ENCODE measurements around the gene UROS.

Gene UROS

GRCh38 chr10:125852487-125852886 lies 29.4 kb upstream of the UROS start:
- no peak for TF ChIP-seq GABPA (IDR thresholded peaks at IDR 0.05; ENCODE audit: low read depth)
- TF ChIP-seq POLR2AphosphoS5 (IDR thresholded peaks at IDR 0.05; ENCODE audit: low read depth), result no peak
- TF ChIP-seq SPI1 (IDR thresholded peaks at IDR 0.05; ENCODE audit: borderline replicate concordance, low read depth), result no peak
- TF ChIP-seq, protein P1, sequence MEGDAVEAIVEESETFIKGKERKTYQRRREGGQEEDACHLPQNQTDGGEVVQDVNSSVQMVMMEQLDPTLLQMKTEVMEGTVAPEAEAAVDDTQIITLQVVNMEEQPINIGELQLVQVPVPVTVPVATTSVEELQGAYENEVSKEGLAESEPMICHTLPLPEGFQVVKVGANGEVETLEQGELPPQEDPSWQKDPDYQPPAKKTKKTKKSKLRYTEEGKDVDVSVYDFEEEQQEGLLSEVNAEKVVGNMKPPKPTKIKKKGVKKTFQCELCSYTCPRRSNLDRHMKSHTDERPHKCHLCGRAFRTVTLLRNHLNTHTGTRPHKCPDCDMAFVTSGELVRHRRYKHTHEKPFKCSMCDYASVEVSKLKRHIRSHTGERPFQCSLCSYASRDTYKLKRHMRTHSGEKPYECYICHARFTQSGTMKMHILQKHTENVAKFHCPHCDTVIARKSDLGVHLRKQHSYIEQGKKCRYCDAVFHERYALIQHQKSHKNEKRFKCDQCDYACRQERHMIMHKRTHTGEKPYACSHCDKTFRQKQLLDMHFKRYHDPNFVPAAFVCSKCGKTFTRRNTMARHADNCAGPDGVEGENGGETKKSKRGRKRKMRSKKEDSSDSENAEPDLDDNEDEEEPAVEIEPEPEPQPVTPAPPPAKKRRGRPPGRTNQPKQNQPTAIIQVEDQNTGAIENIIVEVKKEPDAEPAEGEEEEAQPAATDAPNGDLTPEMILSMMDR (IDR thresholded peaks at IDR 0.05; ENCODE audit: insufficient read depth, low read length), result no peak
- TF ChIP-seq, protein P2, sequence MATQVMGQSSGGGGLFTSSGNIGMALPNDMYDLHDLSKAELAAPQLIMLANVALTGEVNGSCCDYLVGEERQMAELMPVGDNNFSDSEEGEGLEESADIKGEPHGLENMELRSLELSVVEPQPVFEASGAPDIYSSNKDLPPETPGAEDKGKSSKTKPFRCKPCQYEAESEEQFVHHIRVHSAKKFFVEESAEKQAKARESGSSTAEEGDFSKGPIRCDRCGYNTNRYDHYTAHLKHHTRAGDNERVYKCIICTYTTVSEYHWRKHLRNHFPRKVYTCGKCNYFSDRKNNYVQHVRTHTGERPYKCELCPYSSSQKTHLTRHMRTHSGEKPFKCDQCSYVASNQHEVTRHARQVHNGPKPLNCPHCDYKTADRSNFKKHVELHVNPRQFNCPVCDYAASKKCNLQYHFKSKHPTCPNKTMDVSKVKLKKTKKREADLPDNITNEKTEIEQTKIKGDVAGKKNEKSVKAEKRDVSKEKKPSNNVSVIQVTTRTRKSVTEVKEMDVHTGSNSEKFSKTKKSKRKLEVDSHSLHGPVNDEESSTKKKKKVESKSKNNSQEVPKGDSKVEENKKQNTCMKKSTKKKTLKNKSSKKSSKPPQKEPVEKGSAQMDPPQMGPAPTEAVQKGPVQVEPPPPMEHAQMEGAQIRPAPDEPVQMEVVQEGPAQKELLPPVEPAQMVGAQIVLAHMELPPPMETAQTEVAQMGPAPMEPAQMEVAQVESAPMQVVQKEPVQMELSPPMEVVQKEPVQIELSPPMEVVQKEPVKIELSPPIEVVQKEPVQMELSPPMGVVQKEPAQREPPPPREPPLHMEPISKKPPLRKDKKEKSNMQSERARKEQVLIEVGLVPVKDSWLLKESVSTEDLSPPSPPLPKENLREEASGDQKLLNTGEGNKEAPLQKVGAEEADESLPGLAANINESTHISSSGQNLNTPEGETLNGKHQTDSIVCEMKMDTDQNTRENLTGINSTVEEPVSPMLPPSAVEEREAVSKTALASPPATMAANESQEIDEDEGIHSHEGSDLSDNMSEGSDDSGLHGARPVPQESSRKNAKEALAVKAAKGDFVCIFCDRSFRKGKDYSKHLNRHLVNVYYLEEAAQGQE (IDR thresholded peaks at IDR 0.05; ENCODE audit: insufficient replicate concordance, low read depth), result no peak
- H3K27ac ChIP-seq (replicated peaks), result no peak overlapping the region
- H3K27me3 ChIP-seq (ENCODE audit: insufficient read depth, poor library complexity, severe bottlenecking), result no peaks in the 10 kb centered on the region
- no peak overlapping the region for H3K4me3 ChIP-seq (replicated peaks; ENCODE audit: insufficient read depth, low read length)
- no peak for DNase-seq (ENCODE audit: low read depth in 1 of 2, low spot score in 1 of 2)

DNA sequence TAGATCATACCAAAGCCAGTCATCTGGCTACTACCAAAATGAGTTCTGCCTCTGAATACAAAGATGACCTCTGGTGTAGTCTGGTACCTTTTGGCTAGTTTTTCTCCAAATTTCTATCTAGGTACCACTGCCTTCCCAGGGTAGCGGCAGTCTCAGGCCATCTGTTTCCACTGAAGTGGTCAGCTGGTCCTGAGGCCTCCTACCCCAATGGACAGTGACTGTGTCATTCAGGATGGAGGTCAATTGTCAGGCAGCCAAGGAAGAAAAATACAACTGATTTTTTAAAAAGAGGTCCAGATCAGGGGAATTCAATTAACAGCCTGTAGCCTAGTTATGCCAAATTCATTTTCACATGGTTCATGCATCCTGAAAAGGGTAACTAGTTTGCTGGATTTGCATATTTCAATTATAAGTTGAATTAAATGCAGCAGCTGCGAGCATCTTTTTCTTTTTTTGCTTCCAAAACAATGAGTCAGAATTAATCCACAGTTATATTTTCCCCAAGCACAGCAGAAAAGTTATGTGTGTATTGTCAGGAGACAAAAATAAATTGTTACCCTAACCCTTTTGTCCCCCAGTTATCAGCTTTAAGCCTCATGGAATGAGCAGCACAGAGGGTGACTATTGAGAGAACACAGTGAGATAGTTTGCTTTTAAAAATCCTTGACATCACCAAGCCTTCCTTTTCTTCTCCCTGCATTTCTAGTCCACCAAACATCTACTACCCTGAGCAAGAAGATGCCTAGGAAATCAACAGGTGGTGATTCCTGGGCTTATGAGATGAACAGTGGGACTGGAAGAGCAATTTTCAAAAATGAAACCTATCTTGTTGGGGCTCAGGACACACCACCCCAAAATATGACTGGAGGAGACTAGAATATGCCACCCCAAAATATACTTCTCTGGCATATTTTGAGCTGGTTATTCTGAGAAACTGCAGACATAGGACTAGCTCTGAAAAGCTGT lies 28.0 kb upstream of the UROS start:
- TF ChIP-seq GABPA (IDR thresholded peaks at IDR 0.05; ENCODE audit: low read depth), result no peak
- TF ChIP-seq POLR2AphosphoS5 (IDR thresholded peaks at IDR 0.05; ENCODE audit: low read depth), result no peak
- TF ChIP-seq, protein P1 (IDR thresholded peaks at IDR 0.05; ENCODE audit: insufficient read depth, low read length), result no peak
- TF ChIP-seq, protein P2 (IDR thresholded peaks at IDR 0.05; ENCODE audit: insufficient replicate concordance, low read depth), result no peak
- TF ChIP-seq SPI1 (IDR thresholded peaks at IDR 0.05; ENCODE audit: borderline replicate concordance, low read depth), result no peak
- DNase-seq (ENCODE audit: low read depth in 1 of 2, low spot score in 1 of 2), result no peak
- Histone ChIP-seq H3K27me3 (ENCODE audit: insufficient read depth, poor library complexity, severe bottlenecking) (no peaks in the 10 kb centered on the region), H3K27ac (replicated peaks) (no peak overlapping the region), H3K4me3 (replicated peaks; ENCODE audit: insufficient read depth, low read length) (no peak overlapping the region)

GRCh38 chr10:125849448-125849847 lies 26.4 kb upstream of the UROS start:
- TF ChIP-seq GABPA (IDR thresholded peaks at IDR 0.05; ENCODE audit: low read depth) (no peak), SPI1 (IDR thresholded peaks at IDR 0.05; ENCODE audit: borderline replicate concordance, low read depth) (no peak), POLR2AphosphoS5 (IDR thresholded peaks at IDR 0.05; ENCODE audit: low read depth) (no peak)
- TF ChIP-seq, protein P2 (IDR thresholded peaks at IDR 0.05; ENCODE audit: insufficient replicate concordance, low read depth), result no peak
- TF ChIP-seq, protein P1 (IDR thresholded peaks at IDR 0.05; ENCODE audit: insufficient read depth, low read length), result no peak
- DNase-seq (ENCODE audit: low read depth in 1 of 2, low spot score in 1 of 2), result no peak
- H3K27me3 ChIP-seq (ENCODE audit: insufficient read depth, poor library complexity, severe bottlenecking), result no peaks in the 10 kb centered on the region
- no peak overlapping the region for H3K27ac ChIP-seq (replicated peaks)
- H3K4me3 ChIP-seq (replicated peaks; ENCODE audit: insufficient read depth, low read length), result no peak overlapping the region
